ENCODE results near the gene PSPC1.
"Not testable (repeated sequence)": the region's sequence is repeated elsewhere in the genome, so short reads cannot be mapped to it uniquely, and the experiment has no call there.

The PSPC1 gene

GRCh38 chr13:19759669-19760068 lies 23.1 kb downstream of the PSPC1 start:
- DNase-seq = no peak

- no peak for DNase-seq
Measured at GRCh38 chr13:19742643-19743042, 40.1 kb downstream of the PSPC1 start.

DNA sequence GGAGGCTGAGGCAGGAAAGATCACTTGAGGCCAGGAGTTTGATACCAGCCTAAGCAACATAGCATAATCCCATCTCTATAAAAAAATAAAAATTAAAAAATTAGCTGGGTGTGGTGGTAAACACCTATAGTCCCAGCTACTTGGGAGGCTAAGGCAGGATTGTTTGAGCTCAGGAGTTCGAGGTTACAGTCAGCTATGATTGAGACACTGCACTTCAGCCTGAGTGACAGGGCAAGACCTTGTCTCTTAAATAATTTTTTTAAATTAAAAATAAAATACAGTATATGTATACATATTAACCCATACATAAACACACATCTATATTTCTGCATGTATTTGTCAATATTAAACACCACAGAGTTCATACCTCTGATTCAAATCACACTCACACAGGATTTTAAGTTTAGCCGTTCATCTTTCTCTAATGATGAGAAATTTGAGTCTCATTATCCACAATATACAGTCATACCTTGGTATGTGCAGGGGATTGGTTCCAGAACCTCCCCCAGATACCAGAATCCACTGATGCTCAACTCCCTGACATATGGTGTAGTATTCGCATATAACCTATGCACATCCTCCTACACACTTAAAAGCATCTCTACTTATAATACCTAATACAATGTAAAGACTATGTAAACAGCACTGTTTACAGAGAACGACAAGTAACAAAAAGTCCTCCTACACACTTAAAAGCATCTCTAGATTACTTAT lies 44.7 kb downstream of the PSPC1 start:
- DNase-seq = no peak

- no peak for DNase-seq
Measured at GRCh38 chr13:19726611-19727010, 56.1 kb downstream of the PSPC1 start.

- no peak for DNase-seq
Measured at GRCh38 chr13:19725320-19725719, 57.4 kb downstream of the PSPC1 start.

DNA sequence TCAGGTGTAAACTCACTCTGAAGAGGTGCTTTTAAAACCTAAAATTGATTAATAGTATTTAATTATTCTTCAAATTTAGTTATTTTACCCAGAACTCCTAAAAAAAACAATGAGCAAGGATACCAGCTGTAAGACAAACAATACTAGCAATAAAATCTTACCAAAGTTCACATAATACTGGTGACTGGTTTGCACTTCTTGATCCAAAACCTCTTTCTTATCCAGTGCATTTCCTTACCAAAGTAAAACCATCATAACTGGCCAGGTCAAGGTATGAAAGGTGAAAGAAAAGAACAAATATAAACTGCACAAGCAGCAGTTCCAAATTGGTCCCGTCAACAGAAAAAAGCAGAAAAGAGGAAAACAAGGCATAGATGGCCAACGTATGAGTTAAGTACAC lies 62.7 kb downstream of the PSPC1 start:
- DNase-seq = no peak

- DNase-seq = no peak
Measured at GRCh38 chr13:19713186-19713965, 69.4 kb downstream of the PSPC1 start.

DNA sequence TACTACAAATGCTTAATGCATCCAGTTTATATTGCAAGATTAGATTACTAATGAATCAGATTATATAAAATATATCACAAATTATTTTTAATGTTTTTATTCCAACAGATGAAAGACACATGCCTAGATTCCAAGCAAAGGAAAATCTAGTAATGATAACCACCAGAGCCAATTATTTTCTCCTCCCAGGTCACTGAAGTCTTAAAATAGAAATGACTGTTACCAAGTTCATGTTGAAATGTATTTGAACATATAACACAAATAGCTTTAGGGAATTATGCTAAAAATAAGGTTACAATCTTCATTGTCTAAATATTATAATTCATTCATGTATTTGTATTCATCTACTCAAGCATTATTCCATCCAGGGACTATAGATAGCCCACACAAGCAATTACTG lies 73.0 kb downstream of the PSPC1 start:
- DNase-seq = not testable (repeated sequence)

DNA sequence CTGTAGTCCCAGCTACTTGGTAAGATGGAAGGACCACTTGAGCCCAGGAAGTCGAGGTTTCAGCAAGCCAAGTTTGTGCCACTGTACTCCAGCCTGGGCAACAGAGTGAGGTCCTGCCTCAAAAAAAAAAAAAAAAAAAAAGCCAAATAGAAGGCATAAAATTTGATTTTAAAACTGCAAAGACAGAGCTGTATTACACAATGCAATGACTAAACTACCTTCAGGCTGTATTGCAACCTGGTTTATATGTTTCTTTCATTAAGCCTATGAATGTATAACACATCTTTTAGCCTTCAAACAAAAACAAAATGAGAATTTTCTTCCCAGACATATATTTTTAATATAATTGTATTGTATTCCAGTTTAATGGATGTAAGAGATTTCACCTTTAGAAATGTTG lies 73.7 kb downstream of the PSPC1 start:
- DNase-seq = not testable (repeated sequence)

DNA sequence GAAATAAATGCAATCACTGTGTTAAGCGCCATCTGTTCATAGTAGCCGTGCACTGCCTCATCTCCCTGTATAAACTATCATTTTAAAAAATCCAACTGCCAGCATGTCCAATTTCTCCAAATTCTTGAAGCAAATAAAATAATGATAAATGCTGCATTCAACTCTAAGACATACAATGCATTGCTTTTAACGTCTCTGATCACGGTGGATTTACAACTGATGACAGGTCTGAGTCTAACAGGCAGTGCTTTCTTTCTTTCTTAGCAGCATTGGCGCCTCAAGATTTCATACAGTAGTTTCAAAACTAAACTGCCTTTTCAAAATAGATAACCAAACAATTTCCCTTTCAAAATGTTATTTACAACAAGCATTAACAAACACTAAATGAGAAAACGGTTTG lies 78.5 kb downstream of the PSPC1 start:
- DNase-seq = not testable (repeated sequence)

DNA sequence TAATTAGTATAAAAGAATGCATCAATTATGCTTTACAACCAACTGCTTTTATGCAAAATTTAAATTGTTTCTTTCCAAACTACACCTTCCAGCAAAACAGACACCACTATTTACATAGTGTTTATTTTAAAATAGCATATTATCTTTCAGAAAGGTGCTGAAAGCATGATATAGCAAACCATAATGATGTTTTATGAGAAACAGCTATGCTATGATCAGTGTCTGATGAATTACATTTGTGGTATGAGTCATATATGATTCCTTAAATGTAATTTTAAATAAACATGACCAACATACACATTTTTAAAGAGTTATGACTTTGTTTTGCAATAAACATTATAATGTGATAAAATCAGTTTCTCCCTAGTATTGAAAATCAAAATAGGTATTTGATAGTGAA lies 81.1 kb downstream of the PSPC1 start:
- not testable (repeated sequence) for DNase-seq

DNA sequence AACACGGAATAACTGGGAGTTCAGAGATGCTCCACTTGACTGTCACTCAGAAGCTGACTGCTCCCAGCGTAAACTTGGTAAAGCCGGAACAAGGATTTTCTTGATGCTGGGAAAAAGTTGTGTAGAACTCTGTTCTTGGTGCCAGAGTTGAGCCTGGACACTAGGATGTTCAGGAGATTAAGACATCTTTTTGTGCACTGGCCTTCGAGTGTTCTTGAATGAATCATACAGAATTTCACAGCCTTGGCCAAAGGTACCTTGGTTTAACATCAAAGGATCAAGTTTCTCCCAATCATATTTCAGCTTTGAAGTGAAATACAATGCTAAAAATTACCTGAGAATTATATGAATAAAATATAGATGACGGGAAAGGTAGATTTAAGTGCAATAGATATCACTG lies 81.8 kb downstream of the PSPC1 start:
- DNase-seq = not testable (repeated sequence)

- no peak for DNase-seq
Measured at GRCh38 chr13:19695829-19696228, 86.9 kb downstream of the PSPC1 start.

- no peak for DNase-seq
Measured at GRCh38 chr13:19695428-19695827, 87.3 kb downstream of the PSPC1 start.

- DNase-seq = not testable (repeated sequence)
Measured at GRCh38 chr13:19691447-19691846, 91.3 kb downstream of the PSPC1 start.

DNA sequence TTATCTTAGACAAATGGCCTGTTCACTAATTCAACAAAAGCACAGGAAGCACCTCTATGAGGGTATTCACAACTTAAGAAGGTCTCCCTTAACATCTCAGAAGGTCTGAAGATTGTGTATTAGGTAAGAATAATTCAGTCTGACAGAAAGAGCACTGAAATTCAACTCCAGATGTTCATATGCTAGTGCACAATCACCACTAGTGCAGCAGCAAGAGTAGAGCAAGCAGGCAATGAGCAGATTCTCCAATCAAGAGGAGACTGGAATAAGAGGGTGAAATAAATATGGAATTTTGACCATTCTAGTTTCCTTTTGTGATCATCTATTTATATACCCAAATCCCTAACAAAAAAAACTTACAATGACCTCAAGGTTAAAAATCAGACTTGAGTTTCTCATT lies 97.3 kb downstream of the PSPC1 start:
- no peak for DNase-seq

GRCh38 chr13:19685034-19685433 lies 97.7 kb downstream of the PSPC1 start:
- no peak for DNase-seq

DNA sequence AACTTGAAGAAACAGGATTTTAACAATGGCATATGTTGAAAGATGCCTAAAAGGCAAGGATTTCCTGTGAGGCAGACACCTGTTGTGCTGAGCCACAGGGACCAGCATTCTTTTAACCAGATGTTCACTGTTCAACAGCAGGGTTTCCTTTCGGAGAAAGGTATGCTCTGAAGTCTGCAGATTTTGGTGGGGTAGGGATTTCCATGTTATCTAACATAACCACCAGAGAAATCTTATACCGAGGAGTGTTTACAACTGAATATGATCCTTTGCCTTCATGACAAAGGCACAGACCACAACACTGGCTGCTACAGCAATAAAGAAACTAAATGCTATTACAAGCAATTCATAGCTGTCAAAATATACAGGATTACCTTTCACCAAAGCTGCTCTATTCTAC lies 101.2 kb downstream of the PSPC1 start:
- DNase-seq = no peak

GRCh38 chr13:19680751-19681150 lies 102.0 kb downstream of the PSPC1 start:
- DNase-seq = no peak

- DNase-seq = no peak
Measured at GRCh38 chr13:19676168-19676567, 106.6 kb downstream of the PSPC1 start.

DNA sequence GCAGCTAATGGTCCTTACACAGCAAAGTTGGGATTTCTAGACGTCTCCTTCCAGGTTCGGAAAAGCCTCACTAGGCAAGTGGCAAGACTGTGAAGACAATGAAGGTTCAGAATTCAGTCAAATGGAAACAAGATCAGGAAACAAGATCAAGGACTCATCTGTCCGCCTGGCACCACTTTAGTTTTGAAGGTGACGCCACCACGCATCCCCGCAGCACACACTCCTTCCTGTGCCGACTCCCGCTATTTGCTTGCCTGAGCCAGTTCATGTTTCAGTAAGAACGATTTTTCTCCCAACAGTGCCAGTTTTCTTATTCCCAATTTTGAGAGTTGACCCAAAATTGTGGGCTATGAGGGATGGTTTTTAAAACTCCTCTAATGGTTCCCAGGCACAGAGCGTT lies 107.8 kb downstream of the PSPC1 start:
- DNase-seq = no peak

DNA sequence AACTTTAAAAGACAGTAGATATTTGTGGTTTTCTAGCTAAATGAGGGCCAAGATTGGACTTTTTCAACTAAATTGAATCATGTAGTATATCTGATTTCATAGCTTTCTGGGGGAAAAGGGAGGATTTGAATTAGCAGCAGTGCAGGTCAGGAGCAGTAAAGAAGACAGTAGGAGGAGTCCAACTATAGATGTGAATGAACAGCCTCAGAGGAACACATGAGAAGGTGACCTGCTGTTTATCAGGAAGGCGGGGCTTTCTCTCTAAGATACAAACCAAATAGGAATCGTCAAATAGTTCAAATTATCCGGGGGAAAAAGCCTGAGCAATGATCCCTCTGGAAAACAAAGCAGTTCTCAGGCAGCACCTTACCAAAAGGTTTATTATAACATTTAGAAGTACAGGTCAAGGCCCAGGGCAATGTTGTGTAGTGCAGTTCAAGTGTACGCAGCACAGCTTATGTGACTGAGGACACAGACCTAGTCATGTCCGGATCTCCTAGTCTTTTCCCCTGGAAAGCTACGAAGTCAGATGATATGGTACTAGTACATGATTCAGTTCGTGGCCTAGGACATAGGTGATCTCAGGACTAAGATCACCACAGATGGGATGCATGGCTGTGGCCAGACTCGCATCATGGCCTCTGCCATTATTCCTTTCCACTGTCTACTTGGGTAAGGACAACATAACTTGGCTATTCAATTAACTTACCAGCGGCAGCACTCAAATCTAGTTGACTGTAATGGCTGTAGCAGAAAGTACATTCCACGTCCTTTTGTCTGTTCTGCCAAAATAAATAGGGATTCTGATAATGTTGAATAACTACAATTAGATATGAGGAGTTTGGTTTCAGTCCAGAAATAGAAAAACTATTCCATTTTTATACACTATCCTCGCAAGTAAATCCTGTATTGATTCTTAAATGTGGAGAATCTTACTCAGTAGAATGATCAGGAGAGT lies 109.0 kb downstream of the PSPC1 start:
- DNase-seq = no peak

- no peak for DNase-seq
Measured at GRCh38 chr13:19672990-19673389, 109.8 kb downstream of the PSPC1 start.

Measured in stimulated activated CD4-positive, alpha-beta T cell treated with anti-CD3 and anti-CD28 coated beads, Interleukin-12 subunit alpha, Interleukin-12 subunit beta, amount 100 ng/mL, for 4 hours (primary cell).